Measurements from ENCODE around the gene ELFN1. TPM values are rescaled to one million over a fixed set of nuclear protein-coding genes. Genes with fewer than 3 reads are reported as not detected.

ELFN1 gene
- total RNA-seq, 1 donor from 2014 or later, result 4.3 TPM

- DNase-seq, result no peak
- Histone ChIP-seq H3K4me1 (peaks cover 13% of the 10 kb centered on the region), H3K9me3 (no peaks in the 10 kb centered on the region), H3K27me3 (peaks cover 62% of the 10 kb centered on the region), H3K4me3 (no peak overlapping the region), H3K36me3 (no peaks in the 10 kb centered on the region), H3K27ac (no peak overlapping the region)
- intact Hi-C loops (cut with DNase I), result no loop called here
- no peak for ATAC-seq
- no peak for TF ChIP-seq CTCF (IDR thresholded peaks at IDR 0.05)
These were observed 8.6 kb upstream of the ELFN1 start for GRCh38 chr7:1661461-1661860.

- Histone ChIP-seq H3K27ac (no peak overlapping the region), H3K4me3 (no peak overlapping the region), H3K4me1 (peaks cover 17% of the 10 kb centered on the region), H3K27me3 (peaks cover 64% of the 10 kb centered on the region), H3K36me3 (no peaks in the 10 kb centered on the region), H3K9me3 (no peaks in the 10 kb centered on the region)
- ATAC-seq (no peak), DNase-seq (peak; percentile 51)
- no peak for TF ChIP-seq CTCF (IDR thresholded peaks at IDR 0.05)
- intact Hi-C loops (cut with DNase I), result no loop called here
These were observed 8.0 kb upstream of the ELFN1 start for GRCh38 chr7:1662101-1662500.

- TF ChIP-seq CTCF (IDR thresholded peaks at IDR 0.05), result no peak
- H3K4me1 ChIP-seq, result peaks cover 22% of the 10 kb centered on the region
- no peak overlapping the region for H3K27ac ChIP-seq
- peaks cover 62% of the 10 kb centered on the region for H3K27me3 ChIP-seq
- H3K4me3 ChIP-seq, result no peak overlapping the region
- peak; percentile 40 for DNase-seq
- intact Hi-C loops (cut with DNase I), result no loop called here
- no peaks in the 10 kb centered on the region for H3K9me3 ChIP-seq
- no peaks in the 10 kb centered on the region for H3K36me3 ChIP-seq
- ATAC-seq, result no peak
These were observed 7.3 kb upstream of the ELFN1 start for GRCh38 chr7:1662767-1663166.

GRCh38 chr7:1663223-1663622, 6.9 kb upstream of the ELFN1 start:
- H3K36me3 ChIP-seq, result no peaks in the 10 kb centered on the region

GRCh38 chr7:1663857-1664651, 6.0 kb upstream of the ELFN1 start:
- Histone ChIP-seq H3K27me3 (peaks cover 68% of the 10 kb centered on the region), H3K27ac (no peak overlapping the region), H3K4me1 (peaks cover 22% of the 10 kb centered on the region), H3K4me3 (peak overlapping the region; percentile 50), H3K9me3 (no peaks in the 10 kb centered on the region), H3K36me3 (no peaks in the 10 kb centered on the region)
- intact Hi-C loops (cut with DNase I), result no loop called here
- ATAC-seq, result no peak
- peak; percentile 64 for DNase-seq
- no peak for TF ChIP-seq CTCF (IDR thresholded peaks at IDR 0.05)

More at GRCh38 chr7:1663223-1663622, 6.9 kb upstream of the ELFN1 start:
- Histone ChIP-seq H3K4me3 (no peak overlapping the region), H3K27ac (no peak overlapping the region), H3K27me3 (peaks cover 62% of the 10 kb centered on the region), H3K4me1 (peaks cover 22% of the 10 kb centered on the region), H3K9me3 (no peaks in the 10 kb centered on the region)
- no peak for ATAC-seq
- peak; percentile 47 for DNase-seq
- intact Hi-C loops (cut with DNase I), result no loop called here
- TF ChIP-seq CTCF (IDR thresholded peaks at IDR 0.05), result no peak
